GM12878 (cell line): ENCODE data around the gene ZNF45.

Experiments
- MXI1 ChIP-seq: fragments of 150-350 bp; IDR thresholded peaks from 2 replicates; pipeline ENCODE4 v1.6.1; 2011; ENCODE audit warnings: low read depth, mild to moderate bottlenecking, inconsistent platforms, low read length, improper control_type of control experiment
- POLR2AphosphoS5 ChIP-seq: IDR thresholded peaks from 2 replicates; pipeline ENCODE4 v1.6.1; 2011; ENCODE audit warnings: mild to moderate bottlenecking, low read length, inconsistent platforms
- USF2 ChIP-seq: IDR thresholded peaks from 2 replicates; pipeline ENCODE4 v1.6.1; 2011; ENCODE audit warnings: low read depth, low read length, improper control_type of control experiment, borderline replicate concordance
- TF ChIP-seq, protein P1 (sequence below), 3 experiments: IDR thresholded peaks in 2 of 3; conservative IDR thresholded peaks in 1 of 3; 2 replicates each; pipeline ENCODE4 v1.5.1; 2011; ENCODE audit warnings: low read depth in 3 of 3, low read length in 3 of 3, mild to moderate bottlenecking in 3 of 3, control low read depth in 2 of 3, moderate library complexity in 2 of 3, inconsistent platforms in 1 of 3, mixed read lengths in 1 of 3; ENCODE audit not compliant: control insufficient read depth in 2 of 3, insufficient read depth in 1 of 3; ENCODE audit errors: extremely low read depth in 1 of 3
- TF ChIP-seq, protein P2 (sequence below): IDR thresholded peaks from 2 replicates; pipeline ENCODE4 v1.6.1; 2012; ENCODE audit warnings: low read length, inconsistent platforms

DNA sequence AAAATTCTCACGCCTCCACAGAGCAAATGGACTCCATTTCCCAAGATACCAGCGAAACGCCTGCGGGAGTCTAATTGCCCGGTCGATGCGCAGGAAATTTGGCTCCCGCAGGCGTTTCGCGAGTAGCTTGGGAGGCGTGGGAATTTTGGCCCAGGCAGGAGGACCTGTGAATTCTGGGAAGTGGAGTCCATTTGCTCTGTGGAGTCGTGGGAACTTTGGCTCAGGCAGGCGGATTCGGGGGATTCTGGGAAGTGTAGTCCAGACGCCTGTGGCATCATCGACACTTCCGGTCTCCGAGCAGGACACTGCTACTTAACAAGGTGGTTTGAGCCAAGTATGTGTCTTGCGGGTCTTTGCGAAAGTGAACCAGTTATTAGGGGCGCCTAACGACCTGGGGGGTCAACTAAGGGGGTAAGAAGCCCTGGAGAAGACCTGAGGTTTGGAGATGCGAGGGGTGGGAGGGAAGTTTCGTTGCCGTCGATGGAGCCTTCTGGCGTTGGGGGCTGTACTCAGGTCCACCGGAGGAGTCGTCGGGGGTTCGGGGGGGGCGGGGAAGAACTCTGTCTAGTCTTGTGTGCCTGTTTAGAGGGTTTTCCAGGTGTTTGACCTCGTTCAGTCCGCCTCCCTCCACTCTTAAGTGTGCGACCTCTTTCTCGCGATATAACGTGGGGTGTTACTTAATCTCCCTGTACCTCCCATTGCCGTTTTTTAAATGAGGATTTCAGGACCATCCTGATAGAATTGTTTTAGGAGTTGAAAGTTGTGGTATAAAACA is 49.0 kb upstream of the ZNF45 start, which contains the start of gene ZNF155:
- TF ChIP-seq, protein P1, sequence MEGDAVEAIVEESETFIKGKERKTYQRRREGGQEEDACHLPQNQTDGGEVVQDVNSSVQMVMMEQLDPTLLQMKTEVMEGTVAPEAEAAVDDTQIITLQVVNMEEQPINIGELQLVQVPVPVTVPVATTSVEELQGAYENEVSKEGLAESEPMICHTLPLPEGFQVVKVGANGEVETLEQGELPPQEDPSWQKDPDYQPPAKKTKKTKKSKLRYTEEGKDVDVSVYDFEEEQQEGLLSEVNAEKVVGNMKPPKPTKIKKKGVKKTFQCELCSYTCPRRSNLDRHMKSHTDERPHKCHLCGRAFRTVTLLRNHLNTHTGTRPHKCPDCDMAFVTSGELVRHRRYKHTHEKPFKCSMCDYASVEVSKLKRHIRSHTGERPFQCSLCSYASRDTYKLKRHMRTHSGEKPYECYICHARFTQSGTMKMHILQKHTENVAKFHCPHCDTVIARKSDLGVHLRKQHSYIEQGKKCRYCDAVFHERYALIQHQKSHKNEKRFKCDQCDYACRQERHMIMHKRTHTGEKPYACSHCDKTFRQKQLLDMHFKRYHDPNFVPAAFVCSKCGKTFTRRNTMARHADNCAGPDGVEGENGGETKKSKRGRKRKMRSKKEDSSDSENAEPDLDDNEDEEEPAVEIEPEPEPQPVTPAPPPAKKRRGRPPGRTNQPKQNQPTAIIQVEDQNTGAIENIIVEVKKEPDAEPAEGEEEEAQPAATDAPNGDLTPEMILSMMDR (IDR thresholded peaks at IDR 0.05 in 2 of 3, conservative IDR thresholded peaks at IDR 0.05 in 1 of 3; ENCODE audit: control insufficient read depth in 2 of 3, extremely low read depth in 1 of 3, insufficient read depth in 1 of 3, low read depth in 3 of 3, low read length in 3 of 3) = no peak
- TF ChIP-seq POLR2AphosphoS5 = peak; percentile 73
- TF ChIP-seq USF2 = no peak
- TF ChIP-seq MXI1 = peak; percentile 39
- TF ChIP-seq, protein P2, sequence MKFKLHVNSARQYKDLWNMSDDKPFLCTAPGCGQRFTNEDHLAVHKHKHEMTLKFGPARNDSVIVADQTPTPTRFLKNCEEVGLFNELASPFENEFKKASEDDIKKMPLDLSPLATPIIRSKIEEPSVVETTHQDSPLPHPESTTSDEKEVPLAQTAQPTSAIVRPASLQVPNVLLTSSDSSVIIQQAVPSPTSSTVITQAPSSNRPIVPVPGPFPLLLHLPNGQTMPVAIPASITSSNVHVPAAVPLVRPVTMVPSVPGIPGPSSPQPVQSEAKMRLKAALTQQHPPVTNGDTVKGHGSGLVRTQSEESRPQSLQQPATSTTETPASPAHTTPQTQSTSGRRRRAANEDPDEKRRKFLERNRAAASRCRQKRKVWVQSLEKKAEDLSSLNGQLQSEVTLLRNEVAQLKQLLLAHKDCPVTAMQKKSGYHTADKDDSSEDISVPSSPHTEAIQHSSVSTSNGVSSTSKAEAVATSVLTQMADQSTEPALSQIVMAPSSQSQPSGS = no peak
